GM19099 (cell line): ENCODE measurements around the gene SLC16A1.

Experiments
- POLR2A ChIP-seq: IDR thresholded peaks from 3 replicates; pipeline ENCODE4 v1.6.1; 2011; ENCODE audit warnings: low read depth; ENCODE audit not compliant: insufficient read length; ENCODE audit errors: extremely low read depth

Gene SLC16A1

GRCh38 chr1:112938210-112938609 is 17.8 kb downstream of the SLC16A1 start:
- TF ChIP-seq POLR2A = no peak

GRCh38 chr1:112937495-112937894 is 18.5 kb downstream of the SLC16A1 start:
- TF ChIP-seq POLR2A = no peak

- no peak for TF ChIP-seq POLR2A
Observed at GRCh38 chr1:112937070-112937469, 18.9 kb downstream of the SLC16A1 start.

DNA sequence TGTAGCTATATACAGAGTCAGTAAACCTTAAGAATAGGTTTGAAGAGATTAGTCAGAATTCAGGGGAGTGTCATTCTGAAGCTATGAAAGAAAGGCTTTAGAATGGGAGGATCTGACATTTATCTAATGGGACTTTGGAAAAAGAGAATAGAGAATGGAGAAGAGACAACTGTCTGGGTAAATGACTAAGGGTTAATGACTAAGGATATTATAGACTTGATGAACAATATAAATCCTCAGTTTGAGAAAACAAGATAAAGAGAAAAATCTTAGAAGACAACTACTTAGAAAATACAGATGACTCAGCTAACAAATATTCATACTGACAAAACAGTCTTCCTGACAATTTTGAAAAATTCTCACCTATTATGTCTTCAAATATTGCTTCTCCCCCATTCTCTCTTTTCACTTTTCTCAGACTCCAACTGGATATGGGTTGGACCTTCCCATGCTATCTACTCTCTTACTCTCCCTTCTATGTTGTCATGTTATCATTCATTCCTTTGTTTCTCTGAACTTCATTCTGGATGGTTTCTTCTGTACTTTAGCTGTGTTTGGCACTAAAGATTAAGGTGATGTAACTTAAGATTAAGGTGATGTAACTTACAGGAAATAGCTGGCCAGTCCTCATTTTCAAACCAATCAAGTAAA is 20.4 kb downstream of the SLC16A1 start:
- no peak for TF ChIP-seq POLR2A

GRCh38 chr1:112934577-112934976 is 21.4 kb downstream of the SLC16A1 start:
- TF ChIP-seq POLR2A = no peak

- TF ChIP-seq POLR2A = no peak
Observed at GRCh38 chr1:112933820-112934571, 22.0 kb downstream of the SLC16A1 start.

DNA sequence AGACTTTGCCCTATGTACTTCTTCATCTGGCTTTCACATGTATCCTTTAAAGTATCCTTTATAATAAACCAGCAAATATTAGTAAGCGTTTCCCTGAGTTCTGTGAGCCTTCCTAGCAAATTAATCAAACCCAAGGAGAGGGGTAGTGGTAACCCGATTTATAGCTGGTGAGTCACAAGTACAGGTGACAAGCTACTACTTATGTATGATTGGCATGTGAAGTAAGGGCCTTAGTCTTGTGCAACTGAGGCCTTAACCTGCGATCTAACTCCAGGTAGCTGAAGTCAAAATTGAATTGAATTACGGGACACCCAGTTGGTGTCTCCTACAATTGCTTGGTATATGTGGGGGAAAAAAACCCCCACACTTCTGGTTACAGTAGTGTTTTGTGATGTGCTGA is 26.0 kb downstream of the SLC16A1 start:
- TF ChIP-seq POLR2A = no peak

DNA sequence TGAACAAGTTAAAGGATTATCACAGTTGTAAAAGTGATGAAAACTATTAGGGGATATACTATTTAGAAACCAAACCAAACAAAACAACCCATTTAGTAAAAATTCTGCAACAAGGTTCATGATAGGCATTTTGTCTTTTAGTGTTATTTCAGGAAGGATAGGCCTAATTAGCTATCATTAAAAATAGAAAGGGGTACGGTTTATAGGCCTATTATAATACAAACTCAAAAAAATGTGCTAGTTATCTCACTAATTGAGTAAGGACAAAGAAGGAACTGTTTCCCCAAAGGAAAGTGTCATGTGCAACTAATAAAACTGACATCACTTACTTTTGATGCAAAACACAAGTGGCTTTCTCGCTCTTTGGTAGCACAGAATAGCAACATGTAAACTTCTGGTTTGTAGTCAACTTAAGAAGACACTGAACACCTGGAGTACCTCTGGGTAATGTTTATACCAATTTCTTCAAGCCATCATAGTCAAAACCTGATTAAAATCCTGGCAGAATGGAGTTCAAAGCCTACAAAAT is 28.5 kb downstream of the SLC16A1 start:
- TF ChIP-seq POLR2A = no peak

DNA sequence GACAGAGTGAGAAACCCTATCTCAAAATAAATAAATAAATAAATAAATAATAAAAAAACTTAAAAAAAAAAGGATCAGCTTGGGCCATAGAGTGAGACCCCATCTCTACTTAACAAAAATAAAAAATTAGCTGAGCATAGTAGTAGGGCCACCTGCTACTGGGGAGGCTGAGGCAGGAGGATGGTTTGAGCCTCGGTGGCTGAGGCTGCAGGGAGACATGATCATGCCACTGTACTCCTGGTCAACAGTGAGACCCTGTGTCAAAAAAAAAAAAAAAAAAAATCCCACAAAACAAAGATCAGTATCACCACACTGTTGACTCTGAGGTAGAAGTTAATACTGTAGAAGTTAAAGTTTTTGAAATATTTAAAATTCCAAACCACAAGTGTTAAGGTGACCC is 29.1 kb downstream of the SLC16A1 start:
- no peak for TF ChIP-seq POLR2A

DNA sequence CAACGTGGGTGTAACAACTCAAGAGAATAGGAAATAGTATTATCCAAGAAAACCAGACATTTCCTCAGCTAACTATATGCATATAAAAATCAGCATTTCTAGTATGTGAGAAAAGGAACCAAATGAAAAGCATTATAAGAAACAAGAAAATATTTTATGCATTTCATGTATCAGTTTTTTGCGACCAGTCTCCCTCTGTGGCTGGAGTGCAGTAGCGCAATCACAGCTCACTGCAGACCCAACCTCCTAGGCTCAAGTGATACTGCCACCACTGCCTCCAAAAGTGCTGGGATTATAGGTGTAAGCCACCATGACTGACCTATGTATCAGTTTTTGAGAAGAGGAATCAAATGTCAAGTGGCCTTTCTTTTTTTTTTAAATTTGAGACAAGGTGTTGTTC is 31.0 kb downstream of the SLC16A1 start:
- no peak for TF ChIP-seq POLR2A

DNA sequence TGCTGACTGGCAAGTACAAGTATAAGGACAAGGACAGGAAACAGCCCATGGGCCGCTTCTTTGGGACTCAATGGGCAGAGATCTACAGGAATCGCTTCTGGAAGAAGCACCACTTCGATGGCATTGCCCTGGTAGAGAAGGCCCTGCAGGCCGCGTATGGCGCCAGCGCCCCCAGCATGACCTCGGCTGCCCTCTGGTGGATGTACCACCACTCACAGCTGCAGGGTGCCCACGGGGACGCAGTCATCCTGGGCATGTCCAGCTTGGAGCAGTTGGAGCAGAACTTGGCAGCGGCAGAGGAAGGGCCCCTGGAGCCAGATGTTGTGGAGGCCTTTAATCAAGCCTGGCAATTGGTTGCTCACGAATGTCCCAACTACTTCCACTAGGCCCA is 32.0 kb downstream of the SLC16A1 start:
- TF ChIP-seq POLR2A = no peak

GRCh38 chr1:112923234-112923958 is 32.6 kb downstream of the SLC16A1 start:
- no peak for TF ChIP-seq POLR2A

GRCh38 chr1:112911506-112912220 is 44.3 kb downstream of the SLC16A1 start:
- no peak for TF ChIP-seq POLR2A

GRCh38 chr1:112909847-112910246 is 46.1 kb downstream of the SLC16A1 start:
- no peak for TF ChIP-seq POLR2A

DNA sequence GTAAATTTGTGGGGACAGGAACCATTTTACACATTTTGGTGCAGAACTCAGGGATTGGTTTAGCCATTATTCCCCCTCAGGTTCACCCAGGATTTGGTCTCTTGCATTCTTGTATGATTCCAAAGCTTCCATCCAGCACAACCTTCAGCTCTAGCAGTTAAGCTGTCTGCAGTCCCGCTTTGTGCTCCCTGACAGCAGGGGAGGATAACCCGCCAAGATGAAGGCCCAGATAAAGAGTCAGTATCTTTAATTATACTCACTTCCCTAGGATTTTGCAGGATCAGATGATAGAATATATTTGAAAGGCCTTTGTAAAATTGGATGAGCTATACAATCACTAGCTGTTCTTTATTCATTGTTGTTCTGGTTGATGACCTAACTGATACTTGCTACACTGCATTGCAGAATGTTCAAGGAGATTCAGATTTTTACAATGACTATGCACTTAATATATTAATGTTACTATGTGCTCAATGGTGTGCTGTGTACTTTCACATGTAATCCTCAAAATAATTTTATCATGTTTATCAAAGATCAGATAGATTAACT is 49.8 kb downstream of the SLC16A1 start:
- no peak for TF ChIP-seq POLR2A
